Measurements from ENCODE around the gene AFG1L.
"Not testable (repeated sequence)": the region's sequence is repeated elsewhere in the genome, so short reads cannot be mapped to it uniquely, and the experiment has no call there.

The AFG1L gene

GRCh38 chr6:108419934-108420609, 125.2 kb downstream of the AFG1L start:
- DNase-seq, result no peak

GRCh38 chr6:108421366-108421765, 126.5 kb downstream of the AFG1L start:
- no peak for DNase-seq

- DNase-seq, result no peak
Measured at GRCh38 chr6:108423982-108424705, 129.3 kb downstream of the AFG1L start.

- DNase-seq, result no peak
Measured at GRCh38 chr6:108425428-108425827, 130.6 kb downstream of the AFG1L start.

GRCh38 chr6:108432143-108432542, 137.3 kb downstream of the AFG1L start:
- no peak for DNase-seq

- no peak for DNase-seq
Measured at GRCh38 chr6:108432792-108433191, 137.9 kb downstream of the AFG1L start.

- DNase-seq, result no peak
Measured at GRCh38 chr6:108434222-108434621, 139.4 kb downstream of the AFG1L start.

- no peak for DNase-seq
Measured at GRCh38 chr6:108435391-108435790, 140.5 kb downstream of the AFG1L start.

- no peak for DNase-seq
Measured at GRCh38 chr6:108436771-108437170, 141.9 kb downstream of the AFG1L start.

GRCh38 chr6:108437821-108438220, 143.0 kb downstream of the AFG1L start:
- no peak for DNase-seq

- no peak for DNase-seq
Measured at GRCh38 chr6:108438918-108439317, 144.1 kb downstream of the AFG1L start.

- no peak for DNase-seq
Measured at GRCh38 chr6:108441141-108441540, 146.3 kb downstream of the AFG1L start.

- no peak for DNase-seq
Measured at GRCh38 chr6:108442770-108443520, 148.1 kb downstream of the AFG1L start.

- no peak for DNase-seq
Measured at GRCh38 chr6:108446629-108447150, 151.8 kb downstream of the AFG1L start.

GRCh38 chr6:108448481-108448880, 153.6 kb downstream of the AFG1L start:
- DNase-seq, result no peak

- not testable (repeated sequence) for DNase-seq
Measured at GRCh38 chr6:108449717-108450116, 154.9 kb downstream of the AFG1L start.

GRCh38 chr6:108451816-108452215, 157.0 kb downstream of the AFG1L start:
- DNase-seq, result no peak

- no peak for DNase-seq
Measured at GRCh38 chr6:108452711-108453195, 157.9 kb downstream of the AFG1L start.

- DNase-seq, result no peak
Measured at GRCh38 chr6:108453601-108454185, 158.8 kb downstream of the AFG1L start.

GRCh38 chr6:108454356-108454755, 159.5 kb downstream of the AFG1L start:
- DNase-seq, result no peak

GRCh38 chr6:108455688-108456087, 160.8 kb downstream of the AFG1L start:
- no peak for DNase-seq

- DNase-seq, result no peak
Measured at GRCh38 chr6:108463784-108464183, 168.9 kb downstream of the AFG1L start.

Measured in NCI-H526 treated with DMSO at 0.1 percent for 48 hours (cell line).